NCI-H82 treated with DMSO at 0.1 percent for 48 hours (cell line): ENCODE measurements around the gene GBE1.

Source experiments
- DNase-seq: peaks from one replicate; lab custom pipeline; 2025; ENCODE audit not compliant: unreplicated experiment; lab: John Stamatoyannopoulos, UW

GBE1 gene

GRCh38 chr3:81472600-81473362, 288.7 kb downstream of the GBE1 start:
- DNase-seq = no peak

DNA sequence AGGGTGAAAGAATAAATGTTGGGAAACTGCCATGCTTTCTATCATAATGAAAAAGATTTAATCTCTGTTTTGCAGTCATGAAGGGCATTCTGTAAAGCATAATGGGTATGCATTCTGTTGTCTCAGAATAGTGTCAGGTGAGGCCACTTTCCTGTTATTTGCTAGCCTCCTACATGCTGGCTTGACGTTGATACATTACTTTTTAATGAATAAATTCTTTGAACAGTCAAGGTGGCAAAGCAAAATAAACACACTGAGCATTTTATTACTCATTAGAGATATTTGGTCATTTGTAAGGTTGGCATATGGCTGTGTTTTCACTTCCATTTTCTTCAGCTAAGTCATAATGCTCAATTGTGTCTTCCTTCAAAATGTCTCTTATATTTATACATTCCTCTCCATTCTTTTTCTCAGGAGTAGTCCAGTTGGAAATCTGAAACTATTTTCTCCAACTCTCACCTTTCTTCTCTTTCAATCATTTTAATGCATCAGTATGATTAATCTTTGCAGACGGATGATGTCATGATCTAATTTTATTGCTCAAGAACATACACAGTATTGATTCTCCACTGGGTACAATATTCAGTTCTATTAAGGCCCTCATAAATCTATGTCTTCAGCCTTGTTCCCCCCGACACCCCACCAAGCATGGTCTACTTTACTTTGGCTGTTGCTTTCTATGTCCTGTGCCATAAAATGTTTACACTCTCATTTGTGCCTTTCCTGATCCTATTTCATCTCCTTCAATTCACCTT, 290.7 kb downstream of the GBE1 start:
- DNase-seq = no peak

GRCh38 chr3:81468391-81468790, 293.1 kb downstream of the GBE1 start:
- DNase-seq = no peak

- peak; percentile 80 for DNase-seq
These were observed 295.3 kb downstream of the GBE1 start for GRCh38 chr3:81466201-81466560.

DNA sequence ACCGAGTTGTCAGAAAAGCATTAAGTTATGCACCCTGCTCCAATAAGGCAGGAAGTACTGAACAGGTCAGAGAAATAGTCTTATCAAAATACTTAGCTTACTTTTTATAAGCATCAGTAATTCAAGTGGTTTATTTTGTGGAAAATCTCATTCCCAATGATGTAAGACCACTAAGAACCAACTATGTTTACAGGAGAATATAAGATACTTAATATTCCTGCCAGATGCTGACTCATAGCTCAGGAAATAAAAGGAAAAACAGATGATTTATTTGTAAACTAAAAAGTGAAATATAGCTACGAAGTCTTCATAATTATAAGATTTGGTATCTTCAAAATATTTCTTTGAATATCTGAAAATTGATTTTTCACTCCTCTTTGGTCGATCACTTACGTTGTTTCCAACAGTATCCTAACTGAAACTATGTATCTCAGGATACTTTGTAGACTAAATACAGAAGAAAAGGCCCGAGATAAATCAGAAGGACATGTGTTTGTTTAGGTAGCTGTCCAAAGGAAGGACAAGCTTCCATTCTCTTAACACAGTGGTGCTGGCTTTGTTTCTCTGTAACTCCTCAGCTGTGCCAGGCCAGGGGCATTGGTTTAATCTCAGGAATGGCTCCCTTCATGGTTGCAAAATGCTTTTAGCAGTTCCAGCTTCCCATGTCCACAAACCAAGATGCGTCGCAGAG, 295.8 kb downstream of the GBE1 start:
- no peak for DNase-seq

GRCh38 chr3:81463781-81464180, 297.7 kb downstream of the GBE1 start:
- DNase-seq = no peak

DNA sequence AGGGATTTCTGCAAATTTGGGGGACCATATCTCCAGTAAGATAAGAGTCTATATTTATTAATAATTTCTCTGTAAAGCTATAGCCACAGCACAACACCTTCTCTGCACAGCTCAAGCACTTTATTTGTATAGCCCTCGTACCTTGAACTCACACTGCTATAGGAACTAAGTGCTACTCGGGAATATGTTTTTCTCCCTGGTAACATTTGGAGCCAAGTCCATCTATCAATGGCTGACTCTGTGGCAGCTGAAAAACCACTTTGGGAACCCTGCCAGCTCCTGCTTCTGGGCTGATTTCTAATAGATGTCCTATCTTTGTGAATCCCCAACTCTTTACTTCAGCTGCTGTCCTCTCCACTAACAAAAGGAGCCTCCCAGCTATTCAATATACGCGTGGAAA, 298.5 kb downstream of the GBE1 start:
- no peak for DNase-seq

- DNase-seq = no peak
These were observed 301.7 kb downstream of the GBE1 start for GRCh38 chr3:81459733-81460132.

- no peak for DNase-seq
These were observed 309.0 kb downstream of the GBE1 start for GRCh38 chr3:81452418-81452817.

DNA sequence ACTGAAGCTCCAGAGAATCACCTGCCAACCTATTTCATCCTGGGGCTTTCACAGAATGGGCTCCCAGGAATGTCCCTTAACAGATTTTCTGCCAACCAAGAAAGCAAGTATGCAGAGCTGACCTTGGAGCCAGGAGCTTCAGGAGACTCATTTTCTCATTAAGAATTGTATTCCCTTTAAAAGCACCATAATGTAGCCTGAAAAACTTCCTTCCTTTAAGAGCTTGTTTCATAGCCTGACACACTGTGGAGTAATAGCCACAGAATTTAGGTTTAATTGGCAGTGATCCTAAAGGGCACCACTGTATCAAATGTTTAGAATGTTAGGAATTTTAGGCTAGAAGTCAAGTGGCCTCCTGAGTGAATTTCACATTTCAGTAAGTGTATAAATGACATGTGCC, 309.8 kb downstream of the GBE1 start:
- no peak for DNase-seq

DNA sequence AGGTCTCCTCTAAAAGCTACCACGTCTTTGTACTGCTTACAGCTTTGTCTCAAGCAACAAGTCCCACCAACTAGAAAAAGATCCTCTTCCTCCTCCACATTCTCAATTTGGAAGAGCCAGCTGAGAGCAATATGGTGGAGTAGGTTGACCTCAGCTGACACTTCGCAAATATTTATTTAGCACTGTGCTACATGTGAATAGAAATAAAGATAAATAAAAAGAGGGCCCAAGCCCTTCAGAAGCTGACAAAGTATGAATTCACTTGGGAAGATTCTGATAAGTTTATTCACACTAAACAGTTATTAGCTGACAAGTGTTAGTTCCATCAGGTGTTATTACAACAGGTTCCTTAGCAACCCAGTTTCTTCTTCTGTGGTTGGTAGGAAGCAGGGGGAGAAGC, 310.3 kb downstream of the GBE1 start:
- no peak for DNase-seq

- DNase-seq = no peak
These were observed 314.6 kb downstream of the GBE1 start for GRCh38 chr3:81446806-81447205.

DNA sequence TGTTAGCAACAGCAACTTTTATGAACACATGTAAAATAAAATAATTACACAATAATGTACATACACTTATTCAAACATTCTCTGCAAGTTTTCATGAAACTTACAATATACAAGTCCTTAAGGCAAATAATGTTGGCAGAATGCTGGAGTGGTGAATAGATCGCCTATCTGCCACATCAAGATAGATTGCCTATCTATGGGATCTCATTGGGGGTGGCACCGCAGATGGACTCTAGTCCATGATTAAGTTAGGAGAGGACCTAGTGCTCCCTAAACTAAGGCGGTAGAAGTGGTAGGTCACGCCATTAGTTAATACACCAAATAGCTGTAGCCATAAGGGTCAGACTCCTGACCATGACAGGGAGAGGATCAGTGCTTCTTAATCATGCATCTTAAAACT, 315.7 kb downstream of the GBE1 start:
- DNase-seq = no peak

GRCh38 chr3:81444817-81445460, 316.5 kb downstream of the GBE1 start:
- DNase-seq = no peak

DNA sequence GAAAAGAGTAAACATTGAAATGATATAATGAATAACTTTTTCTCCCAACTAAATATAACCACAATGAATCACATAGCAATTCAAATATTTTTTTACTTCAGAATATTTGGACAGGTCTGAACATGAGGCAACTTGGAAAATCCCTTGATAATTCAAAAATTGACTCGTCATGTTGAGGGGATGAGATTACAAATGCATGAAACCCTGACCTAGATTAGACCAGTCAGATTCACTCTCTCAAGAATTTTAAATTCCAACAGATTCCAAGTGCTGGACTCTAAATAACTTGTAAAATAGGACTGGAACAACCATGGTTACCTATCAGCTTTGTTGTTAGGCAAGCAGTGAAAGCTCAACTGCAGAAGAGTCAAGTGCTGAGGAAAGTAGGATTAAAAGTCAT, 317.5 kb downstream of the GBE1 start:
- DNase-seq = no peak

GRCh38 chr3:81443457-81443782, 318.0 kb downstream of the GBE1 start:
- no peak for DNase-seq

- no peak for DNase-seq
These were observed 318.5 kb downstream of the GBE1 start for GRCh38 chr3:81442758-81443456.

- no peak for DNase-seq
These were observed 320.8 kb downstream of the GBE1 start for GRCh38 chr3:81440661-81441060.
